Caco-2 (cell line): Measurements from ENCODE around the gene KCNE3. TPM values are rescaled to one million over a fixed set of nuclear protein-coding genes. Genes with fewer than 3 reads are reported as not detected.
A peak's percentile ranks its signal among the peaks of the same experiment; 100 is the strongest.

Source experiments
- BruUV-seq: library from RNA; stranded (reverse); fragments of 400-500 nt; replicated peaks from 2 replicates; lab custom pipeline; 2021; lab: Mats Ljungman, UMichigan
- CTCF ChIA-PET: fragments of 300-600 bp; sonication (Branson Sonifier 250); formaldehyde crosslinking; loops from one replicate; lab custom pipeline; 2022; ENCODE audit warnings: antibody characterized with exemption; lab: Charles Lee
- POLR2A ChIA-PET: fragments of 300-600 bp; sonication (Branson Sonifier 250); formaldehyde crosslinking; loops from one replicate; lab custom pipeline; 2022; ENCODE audit warnings: antibody characterized with exemption; lab: Charles Lee
- DNase-seq, 2 experiments: peaks; one replicate each; pipeline versions ENCODE4 v3.0.0 to v3.0.0-alpha.2; 2020 to 2022
- H3K27me3 ChIP-seq: replicated peaks from 2 replicates; pipeline ENCODE4 v1.6.0; 2011; ENCODE audit warnings: low read length; ENCODE audit not compliant: control insufficient read depth, insufficient read depth
- H3K36me3 ChIP-seq: 2 replicates; pipeline ENCODE4 v1.5.1; 2011; ENCODE audit warnings: low read length; ENCODE audit not compliant: control insufficient read depth, insufficient read depth
- H3K4me1 ChIP-seq: fragments of 250-450 bp; sonication (Bioruptor Pico); 2 replicates; pipeline ENCODE4 v1.5.1; 2020; ENCODE audit warnings: mild to moderate bottlenecking
- H3K4me3 ChIP-seq: 2 replicates; pipeline ENCODE4 v1.5.1; 2011; ENCODE audit warnings: low read depth, mild to moderate bottlenecking, control low read depth, low read length
- H3K9me3 ChIP-seq: fragments of 250-450 bp; sonication (Bioruptor Pico); 2 replicates; pipeline ENCODE4 v1.5.1; 2020; ENCODE audit warnings: mild to moderate bottlenecking, moderate library complexity
- H3K27ac Mint-ChIP-seq: one replicate; pipeline ENCODE4 v1.8.0; 2022; ENCODE audit warnings: mixed read lengths; ENCODE audit not compliant: unreplicated experiment
- H3K27me3 Mint-ChIP-seq: one replicate; pipeline ENCODE4 v1.8.0; 2022; ENCODE audit warnings: mixed read lengths; ENCODE audit not compliant: insufficient read depth, unreplicated experiment
- H3K36me3 Mint-ChIP-seq: one replicate; pipeline ENCODE4 v1.8.0; 2022; ENCODE audit warnings: mild to moderate bottlenecking, mixed read lengths; ENCODE audit not compliant: insufficient read depth, unreplicated experiment
- H3K4me1 Mint-ChIP-seq: one replicate; pipeline ENCODE4 v1.8.0; 2022; ENCODE audit warnings: low read depth, mixed read lengths; ENCODE audit not compliant: unreplicated experiment
- H3K4me3 Mint-ChIP-seq: one replicate; pipeline ENCODE4 v1.8.0; 2022; ENCODE audit warnings: mild to moderate bottlenecking, moderate library complexity, mixed read lengths; ENCODE audit not compliant: unreplicated experiment
- H3K9me3 Mint-ChIP-seq: one replicate; pipeline ENCODE4 v1.8.0; 2022; ENCODE audit warnings: mixed read lengths; ENCODE audit not compliant: unreplicated experiment
- CTCF ChIP-seq, 2 experiments: fragments of 200-600 bp in 1 of 2; IDR thresholded peaks; 1 replicate in 1 of 2; 2 replicates in 1 of 2; pipeline versions ENCODE4 v1.5.1 to v1.8.0; 2011 to 2022; ENCODE audit warnings: antibody characterized with exemption in 1 of 2, control low read depth in 1 of 2, inconsistent platforms in 1 of 2, low read depth in 1 of 2, low read length in 1 of 2, mild to moderate bottlenecking in 1 of 2, moderate library complexity in 1 of 2; ENCODE audit not compliant: insufficient read depth in 1 of 2, severe bottlenecking in 1 of 2, unreplicated experiment in 1 of 2
- intact Hi-C: fragments of 100-400 bp; cut with micrococcal nuclease; formaldehyde crosslinking; loops from one replicate; pipeline ENCODE4 v1.10.0; 2022; ENCODE audit not compliant: unreplicated experiment
- total RNA-seq: library from RNA; stranded (reverse); gene quantifications from 2 replicates; pipeline ENCODE4 v1.2.3, GENCODE V29; 2022

Gene KCNE3
- total RNA-seq, 1 experiment from 2014 or later = 58.2 TPM

GRCh38 chr11:74471037-74471436, 3.7 kb upstream of the KCNE3 start:
- Mint-ChIP-seq H3K4me1 (peaks cover 17% of the 10 kb centered on the region), H3K36me3 (no peaks in the 10 kb centered on the region), H3K27ac (no peak overlapping the region), H3K27me3 (no peaks in the 10 kb centered on the region), H3K9me3 (no peaks in the 10 kb centered on the region), H3K4me3 (no peak overlapping the region)
- H3K4me3 ChIP-seq = no peak overlapping the region
- H3K9me3 ChIP-seq = no peaks in the 10 kb centered on the region
- no peaks in the 10 kb centered on the region for H3K27me3 ChIP-seq
- POLR2A ChIA-PET = no interaction called here
- CTCF ChIA-PET = interaction anchor here (0.6 to 1.1 kb wide), 2 partner anchors 22 to 668 kb away, joined by 3 to 4 read pairs; no protein-coding TSS in a partner anchor
- intact Hi-C loops = no loop called here
- peaks cover 16% of the 10 kb centered on the region for H3K4me1 ChIP-seq
- no peaks in the 10 kb centered on the region for H3K36me3 ChIP-seq
- BruUV-seq = no TSS peak
- no peak for TF ChIP-seq CTCF (IDR thresholded peaks at IDR 0.05; ENCODE audit: insufficient read depth in 1 of 2, low read depth in 1 of 2, low read length in 1 of 2, severe bottlenecking in 1 of 2, unreplicated experiment in 1 of 2)
- DNase-seq = no peak

GRCh38 chr11:74470526-74470925, 3.2 kb upstream of the KCNE3 start:
- Mint-ChIP-seq H3K27me3 (no peaks in the 10 kb centered on the region), H3K4me3 (no peak overlapping the region), H3K4me1 (peaks cover 22% of the 10 kb centered on the region), H3K9me3 (no peaks in the 10 kb centered on the region), H3K36me3 (no peaks in the 10 kb centered on the region), H3K27ac (no peak overlapping the region)
- Histone ChIP-seq H3K9me3 (no peaks in the 10 kb centered on the region), H3K36me3 (no peaks in the 10 kb centered on the region), H3K27me3 (no peaks in the 10 kb centered on the region), H3K4me3 (no peak overlapping the region), H3K4me1 (peaks cover 21% of the 10 kb centered on the region)
- BruUV-seq = no TSS peak
- intact Hi-C loops = no loop called here
- ChIA-PET CTCF (interaction anchor here (0.6 to 1.1 kb wide), 2 partner anchors 22 to 669 kb away, joined by 3 to 4 read pairs; no protein-coding TSS in a partner anchor), POLR2A (interaction anchor here (0.7 kb wide), 1 partner anchor 691 kb away, joined by 4 read pairs; no protein-coding TSS in a partner anchor)
- no peak for DNase-seq
- TF ChIP-seq CTCF (IDR thresholded peaks at IDR 0.05; ENCODE audit: insufficient read depth in 1 of 2, low read depth in 1 of 2, low read length in 1 of 2, severe bottlenecking in 1 of 2, unreplicated experiment in 1 of 2) = no peak

GRCh38 chr11:74468936-74469335, 1.6 kb upstream of the KCNE3 start:
- peaks cover 38% of the 10 kb centered on the region for H3K4me1 Mint-ChIP-seq
- peak overlapping the region; percentile 6 for H3K27ac Mint-ChIP-seq
- Histone ChIP-seq H3K4me3 (no peak overlapping the region), H3K27me3 (no peaks in the 10 kb centered on the region), H3K36me3 (no peaks in the 10 kb centered on the region), H3K4me1 (peaks cover 37% of the 10 kb centered on the region), H3K9me3 (no peaks in the 10 kb centered on the region)
- TF ChIP-seq CTCF (IDR thresholded peaks at IDR 0.05; ENCODE audit: insufficient read depth in 1 of 2, low read depth in 1 of 2, low read length in 1 of 2, severe bottlenecking in 1 of 2, unreplicated experiment in 1 of 2) = no peak
- H3K36me3 Mint-ChIP-seq = peaks cover 12% of the 10 kb centered on the region
- DNase-seq = no peak
- ChIA-PET POLR2A (no interaction called here), CTCF (no interaction called here)
- no peaks in the 10 kb centered on the region for H3K27me3 Mint-ChIP-seq
- peaks cover 10% of the 10 kb centered on the region for H3K9me3 Mint-ChIP-seq
- peak overlapping the region; percentile 4 for H3K4me3 Mint-ChIP-seq
- intact Hi-C loops = no loop called here
- BruUV-seq = no TSS peak
